IPS-NIHi7 (cell line): ENCODE data around the gene IL16.
"Not testable (repeated sequence)": the region's sequence is repeated elsewhere in the genome, so short reads cannot be mapped to it uniquely, and the experiment has no call there.

Experiments used
- DNase-seq: peaks from one replicate; pipeline ENCODE4 v3.0.0; 2012; ENCODE audit warnings: mixed read lengths; ENCODE audit errors: extremely low spot score

Gene IL16

GRCh38 chr15:81336568-81336967 lies 139.9 kb downstream of the IL16 start:
- DNase-seq, result no peak

- DNase-seq, result no peak
These were observed 140.6 kb downstream of the IL16 start for GRCh38 chr15:81337241-81337640.

- DNase-seq, result no peak
These were observed 141.1 kb downstream of the IL16 start for GRCh38 chr15:81337713-81338157.

GRCh38 chr15:81338170-81339007 lies 141.7 kb downstream of the IL16 start:
- DNase-seq, result no peak

GRCh38 chr15:81339321-81339720 lies 142.6 kb downstream of the IL16 start:
- DNase-seq, result no peak

- DNase-seq, result no peak
These were observed 143.2 kb downstream of the IL16 start for GRCh38 chr15:81339851-81340250.

GRCh38 chr15:81341351-81341750 lies 144.7 kb downstream of the IL16 start:
- no peak for DNase-seq

- no peak for DNase-seq
These were observed 146.7 kb downstream of the IL16 start for GRCh38 chr15:81343371-81343770.

- no peak for DNase-seq
These were observed 149.9 kb downstream of the IL16 start for GRCh38 chr15:81346611-81347010.

GRCh38 chr15:81347910-81348309 lies 151.2 kb downstream of the IL16 start:
- DNase-seq, result no peak

GRCh38 chr15:81348691-81349090 lies 152.0 kb downstream of the IL16 start:
- not testable (repeated sequence) for DNase-seq

GRCh38 chr15:81349271-81349670 lies 152.6 kb downstream of the IL16 start:
- DNase-seq, result no peak

- no peak for DNase-seq
These were observed 155.0 kb downstream of the IL16 start for GRCh38 chr15:81351651-81352050.

GRCh38 chr15:81356252-81356651 lies 159.6 kb downstream of the IL16 start:
- DNase-seq, result no peak

GRCh38 chr15:81357180-81357686 lies 160.6 kb downstream of the IL16 start:
- no peak for DNase-seq

- DNase-seq, result no peak
These were observed 161.6 kb downstream of the IL16 start for GRCh38 chr15:81358248-81358647.

GRCh38 chr15:81360491-81360890 lies 163.8 kb downstream of the IL16 start:
- DNase-seq, result no peak

GRCh38 chr15:81361891-81362290 lies 165.2 kb downstream of the IL16 start:
- no peak for DNase-seq

- no peak for DNase-seq
These were observed 166.1 kb downstream of the IL16 start for GRCh38 chr15:81362790-81363189.

- DNase-seq, result no peak
These were observed 166.6 kb downstream of the IL16 start for GRCh38 chr15:81363276-81363675.
